HG02938 (cell line): ENCODE measurements around the gene ACBD7.

Experiments
- ATAC-seq: cut with Tn5 transposase; IDR thresholded peaks from one replicate; pipeline ENCODE4 v1.9.1; 2021; ENCODE audit warnings: mild to moderate bottlenecking, moderate library complexity; ENCODE audit not compliant: unreplicated experiment

The ACBD7 gene

DNA sequence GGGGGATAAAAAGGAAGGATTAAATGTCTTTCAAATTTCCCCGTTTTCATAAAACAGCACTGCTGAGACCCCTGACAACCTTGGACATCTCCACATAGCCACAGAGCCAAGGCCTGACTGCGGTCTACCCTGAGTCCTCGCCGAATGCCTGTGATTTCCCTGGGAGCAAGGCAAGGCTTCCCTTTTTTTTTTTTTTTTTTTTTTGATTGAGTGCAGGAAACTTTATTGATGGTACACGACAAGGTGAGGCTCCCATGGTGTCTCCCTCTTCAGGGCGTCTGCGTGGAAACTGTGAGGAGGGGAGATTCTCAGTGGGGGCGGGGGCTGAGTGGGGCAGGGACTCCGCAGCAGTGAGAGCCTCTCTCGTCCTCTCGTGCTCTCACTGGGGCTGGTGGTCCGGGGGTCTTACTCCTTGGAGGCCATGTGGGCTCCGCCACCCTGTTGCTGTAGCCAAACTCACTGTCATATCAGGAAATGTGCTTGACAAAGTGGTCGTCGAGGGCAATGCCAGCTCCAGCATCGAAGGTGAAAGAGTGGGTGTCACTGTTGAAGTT, 4.4 kb upstream of the ACBD7 start:
- no peak for ATAC-seq

DNA sequence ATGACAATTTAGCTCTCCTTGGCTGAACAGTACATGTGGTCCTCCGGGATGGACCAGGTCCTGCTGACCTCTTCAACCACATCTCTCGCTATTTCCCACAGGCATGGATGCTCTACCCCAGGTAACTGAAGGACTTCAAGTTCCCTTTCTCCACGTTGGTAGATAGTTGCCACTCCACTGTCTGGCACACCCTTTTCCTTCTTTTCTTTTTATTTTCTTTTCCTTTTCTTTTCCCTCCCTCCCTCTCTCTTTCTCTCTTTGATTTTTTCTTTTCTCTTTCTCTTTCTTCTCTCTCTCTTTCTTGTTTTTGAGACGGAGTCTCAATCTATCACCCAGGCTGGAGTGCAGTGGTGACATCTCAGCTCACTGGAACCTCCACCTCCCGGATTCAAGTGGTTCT, 2.8 kb upstream of the ACBD7 start:
- no peak for ATAC-seq

DNA sequence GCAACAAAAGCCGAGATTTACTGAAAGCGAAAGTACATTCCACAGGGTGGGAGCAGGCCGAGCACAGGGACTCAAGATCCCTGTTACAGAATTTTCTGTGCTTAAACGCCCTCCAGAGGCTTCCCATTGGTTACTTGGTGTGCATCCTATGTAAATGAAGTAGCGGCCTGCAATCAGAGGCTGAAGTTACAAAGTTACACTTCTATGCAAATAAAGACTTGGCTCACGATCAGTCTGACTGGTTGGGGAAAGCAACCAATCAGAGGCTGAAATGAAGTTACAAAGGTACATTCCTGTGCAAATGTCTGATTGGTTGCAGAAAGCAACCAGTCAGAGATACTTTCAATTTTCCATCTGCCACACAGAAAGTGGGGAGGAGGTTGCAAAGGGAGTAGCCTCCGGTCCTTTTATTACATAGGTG, 4.1 kb downstream of the ACBD7 start:
- no peak for ATAC-seq

DNA sequence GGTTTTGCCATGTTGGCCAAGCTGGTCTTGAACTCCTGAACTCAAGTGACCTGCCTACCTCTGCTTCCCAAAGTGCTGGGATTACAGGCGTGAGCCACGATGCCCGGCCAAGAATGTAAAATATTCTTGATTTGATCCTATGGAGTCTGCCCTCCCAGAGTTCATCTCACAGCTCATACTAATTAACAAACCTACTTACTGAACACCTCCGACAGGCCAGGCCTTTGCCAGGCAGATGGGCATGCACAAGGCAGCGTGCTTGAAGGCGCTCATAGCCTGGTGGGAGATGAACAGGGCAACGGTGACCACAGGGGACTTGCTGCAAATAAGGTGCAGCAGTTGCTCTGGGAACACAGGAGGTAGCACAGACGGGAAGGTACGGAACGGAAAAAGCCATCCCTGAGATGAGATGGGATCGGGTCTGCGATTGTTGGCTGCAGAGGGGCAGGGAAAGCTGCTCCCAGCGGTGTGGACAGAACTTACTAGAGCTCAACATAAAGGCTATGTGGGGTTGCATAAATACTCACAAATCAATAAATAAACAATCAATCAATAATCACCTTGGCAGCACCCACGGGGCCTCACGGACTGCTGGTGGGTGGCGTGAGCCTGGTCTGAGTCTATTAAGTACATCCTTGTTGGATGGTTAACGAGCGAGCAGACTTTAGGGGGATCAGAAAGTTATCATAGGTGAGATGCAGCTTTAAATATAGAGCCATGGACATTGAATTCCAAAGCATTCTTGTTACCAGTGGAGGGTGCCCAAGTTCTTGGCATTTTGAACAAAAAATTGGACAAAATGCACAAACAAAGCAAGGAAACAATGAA, 4.7 kb downstream of the ACBD7 start:
- ATAC-seq: no peak

DNA sequence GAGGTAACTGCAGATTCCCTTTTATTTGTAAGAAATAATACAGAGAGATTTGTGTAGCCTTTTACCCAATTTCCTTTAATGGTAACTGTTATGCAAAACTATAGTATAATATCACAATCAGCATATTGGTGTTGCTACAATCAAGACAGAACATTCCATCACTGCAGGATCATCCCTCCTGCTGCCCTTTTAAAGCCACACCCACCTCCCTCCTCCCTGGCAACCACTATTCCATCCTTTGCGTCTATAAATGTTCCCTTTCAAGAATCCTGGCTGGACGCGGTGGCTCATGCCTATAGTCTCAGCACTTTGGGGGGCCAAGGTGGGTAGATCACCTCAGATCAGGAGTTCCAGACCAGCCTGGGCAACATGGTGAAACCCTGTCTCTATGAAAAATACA, 13.2 kb downstream of the ACBD7 start:
- no peak for ATAC-seq

DNA sequence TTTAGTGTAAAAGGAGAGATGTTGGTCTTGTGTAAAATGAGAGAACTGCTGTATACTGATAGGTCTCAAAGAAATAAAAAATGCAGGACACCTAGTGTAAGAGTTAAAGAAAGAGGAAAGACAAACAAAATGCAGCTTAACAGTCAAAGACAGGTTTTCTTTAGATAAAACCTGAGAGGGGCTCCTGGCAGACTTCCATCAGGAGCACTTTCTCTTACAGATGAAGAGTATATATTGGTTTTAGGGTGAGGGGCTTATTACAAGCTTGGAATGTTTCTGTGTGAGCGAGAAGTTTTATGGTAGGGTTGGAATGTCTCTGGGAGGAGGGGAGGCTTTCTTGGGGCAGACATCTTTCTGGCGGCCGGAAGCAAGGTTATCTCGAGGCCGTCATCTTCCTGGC, 16.2 kb downstream of the ACBD7 start:
- ATAC-seq: no peak

DNA sequence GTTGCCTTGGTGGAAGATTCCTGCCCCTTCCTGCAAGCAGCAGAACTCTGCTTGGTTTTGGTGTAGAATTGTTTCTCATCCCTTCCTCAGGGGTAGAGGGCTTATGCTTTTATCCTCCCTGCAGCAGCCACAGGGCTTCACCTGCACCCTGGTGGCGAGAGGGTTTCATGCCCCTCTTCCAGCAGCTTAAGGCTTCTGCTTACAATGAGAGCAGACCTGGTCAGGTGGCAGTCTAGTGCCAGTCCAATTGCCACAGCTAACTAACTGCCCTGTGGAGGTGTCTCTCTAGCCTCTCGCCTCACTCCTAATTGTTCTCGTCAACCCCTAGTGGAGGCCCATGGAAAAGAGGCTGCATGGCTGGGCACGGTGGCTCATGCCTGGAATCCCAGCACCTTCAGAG, 19.3 kb downstream of the ACBD7 start:
- ATAC-seq: no peak

DNA sequence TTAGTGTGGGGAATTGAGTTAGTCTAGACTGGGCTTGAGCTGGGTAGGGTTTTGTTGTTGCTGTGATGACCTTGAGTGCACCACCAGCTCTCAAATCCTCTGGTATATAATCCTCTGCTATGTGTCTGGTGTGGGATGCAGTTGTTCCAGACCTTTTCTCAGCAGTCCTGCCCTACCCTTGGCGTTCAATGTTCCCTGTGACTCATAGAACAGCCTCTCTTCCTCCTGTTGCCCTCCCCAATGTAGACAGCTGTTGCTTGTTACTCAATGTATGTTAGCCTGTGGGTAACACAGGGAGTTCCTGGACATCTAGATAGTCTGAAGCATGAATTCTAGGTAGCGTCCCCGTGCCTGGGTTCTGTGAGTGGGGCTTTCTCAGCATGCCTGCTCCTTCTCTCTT, 19.8 kb downstream of the ACBD7 start:
- ATAC-seq: no peak

DNA sequence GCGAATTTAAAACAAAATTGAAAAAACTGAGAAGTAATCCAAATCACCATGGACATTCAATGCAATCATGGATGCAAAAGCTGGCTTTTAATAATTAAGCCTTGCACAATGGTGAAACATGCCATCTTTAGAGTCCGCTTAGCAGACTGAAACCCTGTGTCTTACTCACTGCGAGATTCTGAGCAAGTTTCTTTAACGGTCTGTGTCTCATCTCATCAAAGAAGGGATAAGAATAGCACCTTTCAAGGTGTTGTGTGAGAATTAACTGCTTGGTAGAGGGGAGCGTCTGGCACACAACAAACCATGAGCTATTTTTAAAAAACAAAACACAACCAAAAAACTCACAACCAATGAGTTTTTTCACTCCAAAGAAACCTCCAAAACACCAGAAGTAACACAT, 21.4 kb downstream of the ACBD7 start:
- peak; percentile 89 for ATAC-seq

DNA sequence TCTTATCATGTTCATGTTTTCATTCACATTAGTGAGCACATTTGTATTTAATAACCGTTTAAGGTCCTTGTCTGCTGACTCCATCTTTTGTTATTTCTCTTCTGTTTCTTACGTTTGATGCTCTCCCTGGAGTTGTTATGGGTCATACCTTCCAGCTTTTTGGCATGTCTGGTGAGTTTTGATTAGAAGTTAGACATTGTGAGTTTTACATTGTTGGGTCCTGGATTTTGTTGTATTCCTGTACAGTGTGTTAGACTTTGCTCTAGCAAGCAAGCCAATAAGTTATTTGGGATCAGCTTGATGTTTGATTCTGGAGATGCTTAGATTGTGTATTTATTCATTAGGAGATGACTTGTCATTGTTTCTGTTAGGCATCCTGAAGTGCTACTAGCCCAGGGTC, 27.9 kb downstream of the ACBD7 start:
- ATAC-seq: no peak

DNA sequence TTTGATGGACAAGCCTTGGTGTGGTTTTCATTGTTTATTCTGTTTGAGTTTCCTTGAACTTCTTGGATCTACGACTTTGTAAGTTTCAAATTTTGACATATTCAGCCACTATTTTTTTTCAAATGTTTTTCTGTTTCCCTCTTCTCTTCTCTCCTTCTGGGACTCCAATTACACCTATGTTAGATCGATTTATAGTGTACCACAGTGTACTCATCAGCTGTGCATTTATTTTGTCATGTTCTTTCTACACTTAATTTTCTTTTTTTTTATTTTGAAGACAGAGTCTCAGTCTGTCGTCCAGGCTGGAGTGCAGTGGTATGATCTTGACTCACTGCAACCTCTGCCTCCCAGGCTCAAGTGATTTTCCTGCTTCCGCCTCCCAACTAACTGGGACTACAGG, 28.7 kb downstream of the ACBD7 start:
- no peak for ATAC-seq

DNA sequence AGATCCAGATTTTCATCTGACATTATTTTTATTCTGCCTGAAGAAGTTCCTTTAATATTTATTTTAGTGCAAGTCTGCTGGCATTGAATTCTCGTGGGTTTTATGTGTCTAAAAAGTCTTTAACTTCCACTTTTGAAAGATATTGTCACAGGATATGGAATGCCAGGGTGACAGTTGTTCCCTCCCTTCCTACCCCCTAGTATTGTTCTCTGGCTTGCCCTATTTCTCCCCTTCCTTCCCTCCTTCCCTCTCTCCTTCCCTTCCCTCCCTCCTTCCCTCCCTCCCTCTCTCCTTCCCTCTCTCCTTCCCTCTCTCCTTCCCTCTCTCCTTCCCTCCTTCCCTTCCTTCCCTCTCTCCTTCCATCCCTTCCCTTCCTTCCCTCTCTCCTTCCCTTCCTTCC, 29.9 kb downstream of the ACBD7 start:
- no peak for ATAC-seq

DNA sequence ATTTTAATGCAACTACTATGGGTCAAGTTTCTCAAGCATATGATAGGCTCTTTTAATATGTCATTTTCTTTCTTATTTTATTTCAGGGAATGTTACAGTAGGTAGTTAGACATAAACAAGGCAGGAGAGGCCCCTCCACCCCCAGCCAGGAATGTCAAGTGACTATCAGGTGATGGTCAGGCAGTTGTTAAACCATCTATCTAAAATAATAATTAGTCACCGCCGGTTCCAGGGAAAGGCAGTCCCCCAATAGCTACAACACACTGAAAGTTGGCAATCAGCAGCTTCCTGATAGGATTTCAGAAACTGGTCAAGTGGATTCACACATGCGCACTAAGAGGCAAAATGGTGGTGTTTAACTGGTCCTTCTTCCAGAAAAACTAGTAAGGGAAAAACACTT, 35.5 kb downstream of the ACBD7 start:
- ATAC-seq: no peak

DNA sequence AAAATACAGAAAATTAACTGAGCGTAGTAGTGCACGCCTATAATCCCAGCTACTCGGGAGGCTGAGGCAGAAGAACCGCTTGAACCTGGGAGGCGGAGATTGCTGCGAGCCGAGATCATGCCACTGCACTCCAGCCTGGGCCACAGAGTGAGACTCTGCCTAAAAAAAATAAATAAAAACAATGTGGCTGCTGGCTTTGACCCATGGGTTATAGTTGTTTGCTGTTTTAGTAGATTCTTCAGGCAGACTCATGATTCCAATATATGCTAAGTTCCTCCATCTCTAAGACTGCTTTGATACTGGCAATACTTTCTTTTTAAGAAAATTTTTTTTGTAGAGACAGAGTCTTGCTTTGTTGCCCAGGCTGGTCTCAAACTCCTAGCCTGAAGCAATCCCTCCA, 36.5 kb downstream of the ACBD7 start:
- no peak for ATAC-seq

DNA sequence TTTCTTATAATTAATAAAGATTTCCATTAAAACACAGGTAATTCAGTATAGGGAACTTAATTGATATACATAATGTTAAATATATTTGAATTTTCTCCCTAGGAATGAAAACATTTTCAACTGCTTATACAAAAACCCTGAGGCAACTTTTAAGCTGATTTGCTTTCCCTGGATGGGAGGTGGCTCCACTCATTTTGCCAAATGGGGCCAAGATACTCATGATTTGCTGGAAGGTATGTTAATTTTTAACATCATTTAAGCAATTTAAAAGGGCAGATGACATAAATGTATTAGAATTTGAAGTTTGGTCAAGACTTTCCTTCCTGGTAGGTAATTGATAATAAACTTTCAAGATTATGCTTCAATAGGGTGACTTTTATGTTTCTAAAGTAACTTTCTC, 39.0 kb downstream of the ACBD7 start:
- no peak for ATAC-seq

DNA sequence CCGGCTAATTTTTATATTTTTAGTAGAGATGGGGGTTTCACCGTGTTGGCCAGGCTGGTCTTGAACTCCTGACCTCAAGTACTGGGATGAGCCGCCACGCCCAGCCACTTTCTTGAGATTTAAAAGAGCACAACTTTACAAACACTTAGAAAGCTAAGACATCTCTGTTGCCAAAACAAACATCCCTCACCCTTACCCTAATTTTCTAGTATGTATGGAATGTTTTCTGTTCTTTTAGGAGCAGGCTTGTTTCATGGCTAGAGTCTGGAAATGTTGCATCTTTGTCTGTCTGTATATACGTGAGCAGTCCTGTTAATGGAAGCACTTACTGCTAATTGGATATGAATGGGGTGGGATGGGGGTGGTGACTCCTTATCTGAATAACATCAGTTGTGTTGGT, 42.0 kb downstream of the ACBD7 start:
- ATAC-seq: no peak

DNA sequence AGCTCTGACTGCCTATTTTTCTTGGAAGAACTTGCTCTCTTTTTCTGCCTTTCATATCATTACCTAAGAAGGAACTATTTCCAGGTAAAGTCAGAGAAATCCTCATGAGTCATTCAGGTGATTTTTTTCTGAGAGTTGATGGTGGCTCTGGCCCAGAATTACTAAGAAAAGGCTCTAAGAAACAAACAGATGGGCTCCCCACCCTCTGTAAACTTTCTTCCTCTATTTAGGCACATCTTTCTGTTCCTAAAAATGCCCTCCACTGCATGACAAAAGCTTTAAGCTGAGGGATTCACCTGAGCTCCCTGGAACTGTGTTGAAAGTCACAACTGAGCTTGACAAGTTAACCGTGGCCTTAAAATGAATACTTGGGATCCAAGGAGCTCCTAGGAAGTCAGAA, 43.2 kb downstream of the ACBD7 start:
- no peak for ATAC-seq

DNA sequence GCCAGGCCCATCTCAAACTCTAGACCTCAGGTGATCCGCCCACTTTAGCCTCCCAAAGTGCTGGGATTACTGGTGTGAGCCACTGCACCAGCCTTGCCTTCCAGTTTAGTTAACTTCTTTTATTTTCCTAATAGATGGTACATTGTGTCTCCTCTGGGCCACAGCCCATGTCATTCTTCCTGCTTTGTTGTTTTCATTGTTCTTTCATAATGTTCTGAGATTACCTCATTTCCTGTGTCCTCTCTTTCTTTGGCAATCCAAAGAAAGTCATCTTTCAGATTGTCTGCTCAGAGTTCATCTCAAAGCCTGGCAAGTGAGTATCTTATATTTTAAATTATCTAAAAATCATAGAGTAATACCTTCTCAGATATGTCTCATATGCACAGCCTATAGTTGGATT, 44.9 kb downstream of the ACBD7 start, which contains the start of gene OLAH:
OLAH (plus strand) TSS at position 270 of the 400 bp plus-strand sequence. CDS start 3,346 bp downstream, outside the sequence.
- ATAC-seq: no peak

DNA sequence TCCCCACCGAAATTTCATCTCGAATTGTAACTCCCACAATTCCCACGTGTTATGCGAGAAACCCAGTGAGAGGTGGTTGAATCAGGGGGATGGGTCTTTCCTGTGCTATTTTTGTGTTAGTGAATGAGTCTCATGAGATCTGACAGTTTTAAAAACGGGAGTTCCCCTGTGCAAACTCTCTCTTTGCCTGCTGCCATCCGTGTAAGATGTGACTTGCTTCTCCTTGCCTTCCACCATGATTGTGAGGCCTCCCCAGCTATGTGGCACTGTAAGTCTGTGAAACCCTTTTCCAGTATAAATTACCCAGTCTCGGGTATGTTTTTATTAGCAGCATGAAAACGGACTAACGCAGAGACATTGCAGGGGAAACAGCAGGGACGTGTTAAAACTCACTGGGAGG, 50.2 kb downstream of the ACBD7 start:
- ATAC-seq: no peak

DNA sequence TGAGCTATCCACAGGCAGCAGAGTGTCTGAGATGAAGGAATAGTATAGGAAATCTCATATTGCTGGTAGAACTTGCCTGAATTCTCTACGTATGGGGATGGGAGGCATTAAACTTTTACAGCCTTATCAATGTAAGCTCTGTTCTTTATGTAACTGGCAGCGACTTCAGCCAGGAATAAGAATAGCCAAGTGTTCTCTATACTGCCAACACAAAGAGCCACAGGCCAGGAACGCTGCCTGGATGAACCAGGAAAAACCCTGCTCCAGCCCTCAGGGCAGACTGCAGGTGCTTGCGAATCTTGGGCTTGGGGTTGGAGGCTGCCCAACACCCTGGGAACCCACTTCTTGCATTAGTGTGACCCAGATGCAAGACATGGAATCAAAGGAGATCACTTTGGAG, 50.9 kb downstream of the ACBD7 start:
- no peak for ATAC-seq

DNA sequence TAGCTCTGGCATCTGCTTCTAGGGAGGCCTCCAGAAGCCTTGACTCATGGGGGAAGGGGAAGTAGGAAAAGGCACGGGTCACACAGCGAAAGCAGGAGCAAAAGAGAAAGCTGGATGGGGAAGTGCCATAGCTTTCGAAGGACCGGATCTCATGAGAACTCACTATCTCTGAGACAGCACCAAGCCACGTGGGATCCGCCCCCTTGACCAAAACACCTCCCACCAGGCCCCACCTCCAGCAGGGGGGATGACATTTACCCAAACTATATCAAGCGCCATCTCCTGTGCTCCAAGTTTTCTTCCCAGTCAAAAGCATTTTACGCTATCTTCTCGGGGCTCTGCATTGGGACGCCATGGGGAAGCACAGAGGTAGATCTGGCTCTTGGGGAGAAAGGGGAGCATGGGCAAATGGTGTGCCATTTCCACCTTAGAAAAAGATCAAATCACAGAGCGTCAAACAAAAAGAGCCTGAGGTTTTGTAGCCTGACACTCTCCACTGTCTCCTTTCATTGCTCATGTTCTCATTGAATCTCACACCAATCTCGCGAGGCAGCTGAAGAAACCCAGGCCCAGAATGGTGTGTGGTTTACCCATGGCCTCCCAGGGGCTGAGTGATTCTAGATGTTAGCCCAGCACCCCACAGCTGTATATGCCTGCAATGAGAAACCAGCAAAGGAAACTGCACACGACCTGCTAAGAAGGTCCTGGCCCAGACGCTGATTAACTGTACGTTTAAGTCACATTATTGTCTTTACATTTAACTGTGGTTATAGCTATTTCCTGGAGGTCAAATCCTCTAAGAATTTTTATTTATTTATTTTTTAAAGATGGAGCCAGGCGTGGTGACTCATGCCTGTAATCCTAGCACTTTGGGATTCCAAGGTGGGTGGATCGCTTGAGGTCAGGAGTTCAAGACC, 52.9 kb downstream of the ACBD7 start:
- no peak for ATAC-seq

DNA sequence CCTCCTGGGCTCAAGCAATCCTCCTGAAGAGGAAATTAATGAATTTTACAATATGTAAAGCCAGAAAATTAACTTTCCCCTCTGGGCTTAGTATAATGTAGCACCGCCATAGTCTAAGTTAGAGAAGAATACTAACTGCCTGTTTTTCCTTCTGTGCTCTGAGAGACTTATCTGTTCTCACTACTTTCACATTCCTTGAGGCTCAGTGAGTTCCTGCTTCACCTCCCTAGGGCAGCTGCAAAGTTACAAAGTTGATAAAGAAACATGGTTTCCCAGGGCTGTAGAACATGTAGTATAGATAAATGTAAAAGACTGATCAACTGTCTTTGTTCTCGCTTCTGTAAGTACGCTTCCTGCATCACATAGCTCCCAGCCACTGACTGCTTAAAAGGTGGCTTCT, 60.8 kb downstream of the ACBD7 start:
- ATAC-seq: no peak
